Coronary artery (tissue), 2 donors: ENCODE measurements around the gene TRPC3.

Experiments
- DNase-seq: peaks from one replicate; pipeline ENCODE4 v3.0.0-alpha.2; 2017; ENCODE audit warnings: low spot score
- H3K27ac ChIP-seq, 2 donors: fragments of 200-600 bp; sonication (generic); one replicate each; pipeline ENCODE4 v1.5.1; 2016 to 2019
- H3K4me3 ChIP-seq: fragments of 200-600 bp; sonication (generic); 2 replicates; pipeline ENCODE4 v1.5.1; 2016; ENCODE audit warnings: mild to moderate bottlenecking, moderate library complexity
- TF ChIP-seq, protein P1 (sequence below): fragments of 200-600 bp; sonication (generic); IDR thresholded peaks from one replicate; pipeline ENCODE4 v1.5.1; 2019; ENCODE audit warnings: antibody characterized with exemption

TRPC3 gene

DNA sequence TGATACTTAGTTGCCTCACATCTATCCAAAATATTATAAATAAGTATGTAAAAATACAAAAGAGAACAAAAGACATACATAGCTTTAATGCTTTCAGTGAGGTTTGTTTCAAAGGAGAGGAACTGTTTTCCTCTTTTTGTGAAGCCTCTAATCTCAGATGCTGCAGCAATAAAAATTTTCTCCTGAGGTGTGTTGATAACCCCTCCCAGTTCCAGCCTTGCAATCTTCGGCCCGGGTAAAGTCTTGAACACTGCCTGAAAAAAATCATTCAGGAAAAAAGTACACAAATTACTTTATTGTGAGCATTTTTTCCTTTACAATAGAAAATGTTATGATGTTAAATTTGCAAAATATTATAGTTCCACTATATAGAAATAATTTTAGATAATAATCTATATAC lies 90.4 kb downstream of the TRPC3 start:
- H3K4me3 ChIP-seq, result no peak overlapping the region
- DNase-seq, result no peak
- no peak overlapping the region for H3K27ac ChIP-seq
- TF ChIP-seq, protein P1, sequence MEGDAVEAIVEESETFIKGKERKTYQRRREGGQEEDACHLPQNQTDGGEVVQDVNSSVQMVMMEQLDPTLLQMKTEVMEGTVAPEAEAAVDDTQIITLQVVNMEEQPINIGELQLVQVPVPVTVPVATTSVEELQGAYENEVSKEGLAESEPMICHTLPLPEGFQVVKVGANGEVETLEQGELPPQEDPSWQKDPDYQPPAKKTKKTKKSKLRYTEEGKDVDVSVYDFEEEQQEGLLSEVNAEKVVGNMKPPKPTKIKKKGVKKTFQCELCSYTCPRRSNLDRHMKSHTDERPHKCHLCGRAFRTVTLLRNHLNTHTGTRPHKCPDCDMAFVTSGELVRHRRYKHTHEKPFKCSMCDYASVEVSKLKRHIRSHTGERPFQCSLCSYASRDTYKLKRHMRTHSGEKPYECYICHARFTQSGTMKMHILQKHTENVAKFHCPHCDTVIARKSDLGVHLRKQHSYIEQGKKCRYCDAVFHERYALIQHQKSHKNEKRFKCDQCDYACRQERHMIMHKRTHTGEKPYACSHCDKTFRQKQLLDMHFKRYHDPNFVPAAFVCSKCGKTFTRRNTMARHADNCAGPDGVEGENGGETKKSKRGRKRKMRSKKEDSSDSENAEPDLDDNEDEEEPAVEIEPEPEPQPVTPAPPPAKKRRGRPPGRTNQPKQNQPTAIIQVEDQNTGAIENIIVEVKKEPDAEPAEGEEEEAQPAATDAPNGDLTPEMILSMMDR, result no peak

DNA sequence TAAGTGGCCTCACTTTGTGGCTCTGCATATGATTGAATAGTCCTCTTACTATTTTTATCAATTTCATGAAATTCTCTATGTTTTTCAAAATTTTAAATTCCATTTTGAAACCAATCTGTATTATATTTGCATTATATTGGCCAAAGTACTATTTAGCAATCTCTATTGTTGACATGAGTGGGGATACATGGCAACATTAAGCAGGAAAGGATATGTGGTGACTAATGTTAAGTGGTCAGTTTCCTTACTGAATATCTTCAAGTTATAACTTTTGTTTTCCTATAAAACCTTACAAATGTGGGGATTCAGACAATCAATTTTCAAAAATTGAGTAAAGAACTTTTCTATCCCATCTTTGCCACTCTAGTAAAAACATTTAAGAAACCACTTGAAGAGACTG lies 91.7 kb downstream of the TRPC3 start:
- no peak for DNase-seq
- H3K27ac ChIP-seq, result no peak overlapping the region
- TF ChIP-seq, protein P1, result no peak
- no peak overlapping the region for H3K4me3 ChIP-seq

DNA sequence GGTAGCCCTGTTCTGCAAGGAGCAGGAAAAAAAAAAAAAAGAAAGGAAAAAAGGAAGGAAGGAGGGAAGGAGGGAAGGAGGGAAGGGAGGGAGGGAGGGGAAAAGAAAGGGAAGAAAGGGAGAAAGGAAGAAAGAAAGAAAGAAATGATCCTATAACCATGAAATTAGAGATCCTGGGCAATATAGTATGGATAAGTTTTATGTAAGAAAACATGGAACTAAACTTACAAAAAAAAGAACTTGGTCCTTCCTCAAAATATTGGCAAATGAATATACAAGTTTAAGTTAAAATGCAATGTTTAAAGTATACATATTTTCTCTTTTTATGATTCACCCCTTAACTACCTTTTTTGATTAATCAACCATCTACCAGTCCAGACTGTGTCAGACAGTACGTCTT lies 100.5 kb downstream of the TRPC3 start:
- H3K27ac ChIP-seq, result no peak overlapping the region
- H3K4me3 ChIP-seq, result no peak overlapping the region
- TF ChIP-seq, protein P1, result no peak
- no peak for DNase-seq

DNA sequence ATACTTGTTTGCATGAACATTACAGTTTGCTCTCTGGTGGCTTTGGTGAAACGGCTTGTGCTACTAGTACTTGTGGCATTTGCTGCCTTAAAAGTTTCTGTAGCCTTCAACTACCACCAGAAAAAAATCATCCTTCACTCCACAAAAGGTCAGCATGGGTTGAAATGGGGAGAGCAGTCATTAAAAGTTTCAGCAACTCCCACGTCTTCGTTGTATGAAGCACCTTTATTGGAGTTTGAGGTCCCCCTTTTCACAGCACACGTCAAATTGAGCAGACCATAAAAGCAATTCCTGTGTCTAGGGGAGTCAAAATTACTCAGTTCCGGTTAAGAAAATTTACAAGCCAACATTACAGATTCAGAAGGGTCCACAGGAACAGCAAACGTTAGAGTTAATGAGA lies 105.2 kb downstream of the TRPC3 start:
- no peak for DNase-seq
- TF ChIP-seq, protein P1, result no peak
- Histone ChIP-seq H3K4me3 (no peak overlapping the region), H3K27ac (no peak overlapping the region)

DNA sequence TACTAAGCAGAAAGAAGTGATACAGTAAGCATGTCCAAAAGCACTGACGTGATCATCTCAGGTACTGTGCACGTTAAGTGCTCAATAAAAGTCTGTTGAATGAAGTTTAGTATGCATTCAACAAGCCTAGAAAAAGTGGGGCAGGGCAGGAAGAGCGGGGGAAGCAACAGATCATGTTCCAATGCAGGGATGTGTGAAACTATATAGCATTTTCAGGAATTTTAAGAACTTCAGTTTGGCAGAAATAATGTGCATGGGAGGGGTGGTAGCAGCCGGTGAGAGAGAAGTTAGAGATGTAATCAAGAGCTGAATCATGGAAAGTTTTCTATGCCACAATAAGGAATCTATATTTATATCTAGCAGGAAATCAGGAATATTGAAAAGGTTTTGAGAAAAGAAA lies 109.0 kb downstream of the TRPC3 start:
- Histone ChIP-seq H3K27ac (no peak overlapping the region), H3K4me3 (no peak overlapping the region)
- no peak for DNase-seq
- TF ChIP-seq, protein P1, result no peak

DNA sequence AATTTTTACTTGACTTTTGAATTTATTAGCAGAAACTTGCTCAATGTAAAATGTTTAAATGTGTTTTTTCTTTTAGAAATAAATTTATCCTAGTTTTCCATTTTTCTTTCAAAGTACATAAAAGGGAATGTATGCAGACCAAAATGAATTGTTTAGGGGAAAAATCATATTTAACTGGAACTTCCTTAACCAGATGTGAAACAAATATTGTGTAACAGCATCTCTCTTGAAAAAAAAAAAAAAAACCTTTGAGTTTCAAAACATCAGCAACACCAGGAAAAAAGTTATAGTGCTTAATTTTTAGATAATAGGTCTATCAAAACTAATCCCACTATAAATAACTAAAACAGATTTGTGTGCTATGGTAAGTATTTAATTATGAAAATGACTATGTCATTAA lies 113.7 kb downstream of the TRPC3 start:
- Histone ChIP-seq H3K4me3 (no peak overlapping the region), H3K27ac (no peak overlapping the region)
- no peak for DNase-seq
- TF ChIP-seq, protein P1, result no peak

DNA sequence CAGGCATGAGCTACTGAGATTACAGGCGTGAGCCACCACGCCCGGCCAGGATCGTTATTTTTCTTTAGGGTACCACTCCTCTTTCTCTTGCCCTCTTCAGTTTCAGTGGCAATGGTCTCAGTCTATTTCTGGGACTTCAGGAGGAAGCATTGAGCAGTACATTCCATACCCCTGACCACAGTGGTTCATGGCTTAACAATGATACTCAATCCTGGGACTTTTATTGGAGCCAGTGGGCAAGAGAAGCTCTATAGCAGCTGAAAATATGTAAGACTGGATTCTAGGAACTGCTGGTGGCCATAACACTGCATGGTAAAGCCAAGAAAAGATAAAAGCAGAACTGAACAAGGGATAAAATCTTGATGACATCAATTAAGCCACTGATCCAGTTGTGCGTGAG lies 122.3 kb downstream of the TRPC3 start:
- TF ChIP-seq, protein P1, result no peak
- H3K4me3 ChIP-seq, result no peak overlapping the region
- no peak overlapping the region for H3K27ac ChIP-seq
- DNase-seq, result no peak
